Stimulated activated CD8-positive, alpha-beta memory T cell treated with anti-CD3 and anti-CD28 coated beads, Interleukin-7, amount 100 ng/mL, for 1 hour (primary cell): ENCODE results near the gene SLC2A4.

Source experiments
- DNase-seq, 2 donors: peaks; one replicate each; pipeline ENCODE4 v3.0.0-alpha.2; 2020; ENCODE audit warnings: low read depth in 2 of 2

SLC2A4 gene

DNA sequence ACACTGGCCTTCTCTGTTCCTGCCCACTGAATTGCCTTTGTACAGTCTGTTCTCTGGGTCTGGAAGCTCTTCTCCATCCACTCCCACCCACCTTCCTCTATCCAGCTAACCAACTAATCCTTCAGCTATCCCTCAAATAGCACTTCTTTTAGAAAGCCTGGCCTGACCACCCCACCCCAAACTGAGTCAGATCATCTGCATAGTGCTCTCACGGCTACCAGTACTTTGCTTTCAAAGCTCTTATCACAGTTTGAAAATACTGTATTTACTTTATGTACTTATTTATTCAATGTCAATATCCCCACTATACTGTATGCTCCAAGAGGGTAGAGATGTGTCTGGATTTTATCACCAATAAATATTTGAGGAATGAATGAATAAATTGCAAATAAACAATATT is 14.7 kb upstream of the SLC2A4 start:
- no peak for DNase-seq

DNA sequence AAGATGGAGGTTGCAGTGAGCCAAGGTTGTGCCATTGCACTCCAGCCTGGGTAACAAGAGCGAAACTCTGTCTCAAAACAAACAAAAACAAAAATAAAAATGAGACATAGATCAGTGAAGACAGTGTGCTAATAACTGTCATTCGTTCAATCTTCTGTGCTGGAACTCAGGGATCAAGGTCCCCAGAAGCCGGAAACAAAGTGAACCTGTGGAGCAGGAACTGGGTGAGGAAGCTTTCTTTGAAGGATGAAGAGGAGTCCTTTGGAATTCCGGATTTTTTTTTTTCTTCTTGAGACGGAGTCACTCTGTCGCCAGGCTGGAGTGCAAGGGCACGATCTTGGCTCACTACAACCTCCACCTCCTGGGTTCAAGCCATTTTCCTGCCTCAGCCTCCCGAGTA is 2.1 kb upstream of the SLC2A4 start:
- no peak for DNase-seq

GRCh38 chr17:7280519-7281073 is 922 bp upstream of the SLC2A4 start:
- DNase-seq: peak; percentile 72 to 75

- no peak for DNase-seq
These were observed 634 bp downstream of the SLC2A4 start for GRCh38 chr17:7281953-7282751.

GRCh38 chr17:7282752-7283321 is 1.3 kb downstream of the SLC2A4 start:
- DNase-seq: no peak

DNA sequence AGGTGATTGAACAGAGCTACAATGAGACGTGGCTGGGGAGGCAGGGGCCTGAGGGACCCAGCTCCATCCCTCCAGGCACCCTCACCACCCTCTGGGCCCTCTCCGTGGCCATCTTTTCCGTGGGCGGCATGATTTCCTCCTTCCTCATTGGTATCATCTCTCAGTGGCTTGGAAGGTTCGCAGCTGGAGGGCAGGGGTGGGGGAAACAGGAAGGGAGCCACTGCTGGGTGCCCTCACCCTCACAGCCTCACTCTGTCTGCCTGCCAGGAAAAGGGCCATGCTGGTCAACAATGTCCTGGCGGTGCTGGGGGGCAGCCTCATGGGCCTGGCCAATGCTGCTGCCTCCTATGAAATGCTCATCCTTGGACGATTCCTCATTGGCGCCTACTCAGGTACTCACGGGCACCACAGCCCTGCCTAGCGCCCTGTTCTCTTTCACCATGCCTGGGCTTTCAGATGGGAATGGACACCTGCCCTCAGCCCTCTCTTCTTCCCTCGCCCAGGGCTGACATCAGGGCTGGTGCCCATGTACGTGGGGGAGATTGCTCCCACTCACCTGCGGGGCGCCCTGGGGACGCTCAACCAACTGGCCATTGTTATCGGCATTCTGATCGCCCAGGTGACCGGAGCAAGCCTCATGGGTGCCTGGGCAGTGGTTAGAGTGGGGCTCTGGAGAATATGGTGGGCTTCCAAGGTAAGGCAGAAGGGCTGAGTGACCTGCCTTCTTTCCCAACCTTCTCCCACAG is 2.1 kb downstream of the SLC2A4 start:
- DNase-seq: no peak

- no peak for DNase-seq
These were observed 3.4 kb downstream of the SLC2A4 start for GRCh38 chr17:7284911-7285310.

GRCh38 chr17:7285679-7286078 is 4.2 kb downstream of the SLC2A4 start:
- no peak for DNase-seq

GRCh38 chr17:7289256-7290032 is 7.9 kb downstream of the SLC2A4 start:
- DNase-seq: no peak

DNA sequence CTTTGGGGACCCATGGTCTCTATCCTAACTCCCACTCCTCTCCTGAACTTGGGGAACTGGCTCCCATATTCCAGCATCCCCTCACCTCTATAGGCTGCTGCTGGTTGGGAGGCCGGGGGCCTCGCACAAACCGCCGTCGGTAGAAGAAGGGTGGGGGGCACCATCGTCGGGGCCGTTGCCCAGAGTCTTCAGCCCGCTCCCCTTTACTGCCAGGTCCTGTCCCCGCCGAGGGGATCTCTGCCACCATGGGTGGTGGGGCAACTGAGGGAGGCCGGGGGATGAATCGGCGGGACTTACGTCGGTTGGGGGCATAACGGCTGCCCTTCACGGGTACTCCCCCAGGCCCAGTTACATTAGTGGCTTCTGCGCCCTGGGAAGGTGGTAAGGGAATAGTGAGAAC is 8.6 kb downstream of the SLC2A4 start:
- DNase-seq: no peak

GRCh38 chr17:7290685-7291084 is 9.2 kb downstream of the SLC2A4 start:
- no peak for DNase-seq

GRCh38 chr17:7292194-7292593 is 10.7 kb downstream of the SLC2A4 start:
- no peak for DNase-seq

- DNase-seq: no peak
These were observed 11.2 kb downstream of the SLC2A4 start for GRCh38 chr17:7292729-7293128.

- no peak for DNase-seq
These were observed 11.6 kb downstream of the SLC2A4 start for GRCh38 chr17:7293159-7293558.

DNA sequence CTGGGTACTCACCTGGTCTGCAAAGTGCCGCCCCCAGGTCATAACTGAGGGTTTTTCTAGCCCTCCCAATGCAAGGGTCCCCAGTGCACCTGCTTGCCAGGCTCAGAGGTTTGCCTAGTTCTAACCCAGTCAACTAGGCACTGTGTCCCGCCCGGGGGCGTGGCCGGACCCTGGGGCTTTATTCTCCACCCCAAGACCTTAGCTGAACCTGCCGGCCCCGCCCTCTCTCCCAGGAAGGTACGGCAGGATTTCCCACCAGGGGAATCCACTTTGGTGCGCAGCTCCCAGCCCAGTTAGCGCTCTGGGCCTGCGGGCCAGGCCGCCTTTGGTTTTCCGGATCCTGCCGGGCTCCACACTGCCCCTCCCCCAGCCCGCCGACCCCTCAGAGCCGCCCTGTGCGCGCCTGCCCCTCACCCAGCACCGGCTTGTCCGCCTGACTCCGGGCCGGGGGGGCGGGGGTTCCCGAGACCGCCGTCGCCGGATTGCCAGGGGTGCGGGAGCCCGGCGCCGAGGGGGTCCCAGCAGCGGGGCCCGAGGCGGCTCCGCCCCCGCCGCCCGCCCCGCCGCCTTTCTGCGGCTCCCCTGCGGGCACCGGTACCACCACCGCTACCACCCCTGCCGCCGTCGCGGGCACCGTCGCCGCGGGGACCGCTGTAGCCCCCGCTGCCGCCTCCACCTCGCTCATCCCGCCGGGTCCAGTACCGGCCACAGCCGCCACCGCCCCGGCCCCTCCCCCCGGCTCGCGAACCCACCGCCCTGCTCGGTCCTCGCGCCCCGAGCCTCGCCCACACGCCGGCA is 12.5 kb downstream of the SLC2A4 start:
- no peak for DNase-seq

GRCh38 chr17:7294614-7295153 is 13.2 kb downstream of the SLC2A4 start, which contains the start of gene YBX2:
Gene YBX2, minus strand, starts transcription at chr17:7294639. Its CDS starts 139 bp downstream, at chr17:7294500.
- peak in 1 of 2 donors; percentile 41 for DNase-seq

GRCh38 chr17:7295230-7296180 is 14.0 kb downstream of the SLC2A4 start:
- no peak for DNase-seq

DNA sequence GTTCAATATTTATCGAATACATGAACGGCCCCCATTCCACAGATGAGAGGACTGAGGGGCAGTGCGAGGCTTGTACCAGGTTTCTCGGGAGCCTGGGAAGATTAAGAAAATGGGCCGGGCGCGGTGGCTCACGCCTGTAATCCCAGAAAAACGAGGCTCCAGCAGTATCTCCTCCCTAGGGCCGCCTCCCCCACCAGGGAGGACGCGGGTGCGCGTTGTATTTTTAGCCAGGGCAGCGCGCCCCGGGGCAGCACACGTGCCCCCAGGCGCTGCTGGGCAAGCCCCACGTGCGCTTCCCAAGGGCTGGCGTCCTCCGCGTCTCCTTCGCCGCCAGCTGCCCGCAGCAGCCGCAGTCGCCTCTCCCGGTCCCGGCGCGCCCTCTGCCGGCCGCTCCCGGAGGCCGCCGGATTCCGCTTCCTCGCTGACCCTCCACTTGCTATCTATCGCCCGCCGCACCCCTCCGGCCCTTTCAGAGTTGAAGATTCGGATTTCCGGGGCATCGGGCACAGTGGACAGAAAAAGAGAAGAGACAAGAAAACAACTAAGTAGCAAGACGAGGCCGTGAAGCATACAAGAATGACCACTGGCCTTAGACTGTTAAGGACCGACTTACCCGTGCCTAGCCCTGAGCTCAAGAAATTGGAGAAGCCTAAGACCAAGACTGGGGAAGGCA is 14.8 kb downstream of the SLC2A4 start:
- peak; percentile 37 to 49 for DNase-seq

DNA sequence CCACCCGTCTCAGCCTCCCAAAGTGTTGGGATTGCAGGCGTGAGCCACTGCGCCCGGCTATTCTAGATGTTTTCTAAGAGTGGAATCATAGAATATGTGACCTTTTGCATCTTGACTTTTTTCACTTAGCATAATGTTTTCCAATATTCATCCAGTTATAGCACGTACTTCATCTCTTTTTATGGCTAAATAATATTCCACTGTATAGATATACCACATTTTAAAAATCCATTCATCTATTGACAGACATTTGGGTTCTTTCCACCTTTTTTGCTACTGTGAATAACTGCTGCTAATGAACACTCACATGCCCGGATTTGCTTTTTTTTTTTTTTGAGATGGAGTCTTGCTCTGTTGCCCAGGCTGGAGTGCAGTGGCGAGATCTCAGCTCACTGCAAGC is 22.7 kb downstream of the SLC2A4 start:
- DNase-seq: no peak
